HEK293T (cell line): ENCODE measurements around the gene ALDOA.

Experiments used
- BHLHE40 ChIP-seq: fragments of 450-650 bp; IDR thresholded peaks from 2 replicates; pipeline ENCODE4 v1.6.1; 2016; ENCODE audit warnings: mild to moderate bottlenecking, moderate library complexity, borderline replicate concordance
- FOXA1 ChIP-seq: fragments of 450-650 bp; IDR thresholded peaks from 2 replicates; pipeline ENCODE4 v1.6.1; 2016; ENCODE audit warnings: mild to moderate bottlenecking
- SP1 ChIP-seq: fragments of 450-650 bp; IDR thresholded peaks from 2 replicates; pipeline ENCODE4 v1.6.1; 2017

DNA sequence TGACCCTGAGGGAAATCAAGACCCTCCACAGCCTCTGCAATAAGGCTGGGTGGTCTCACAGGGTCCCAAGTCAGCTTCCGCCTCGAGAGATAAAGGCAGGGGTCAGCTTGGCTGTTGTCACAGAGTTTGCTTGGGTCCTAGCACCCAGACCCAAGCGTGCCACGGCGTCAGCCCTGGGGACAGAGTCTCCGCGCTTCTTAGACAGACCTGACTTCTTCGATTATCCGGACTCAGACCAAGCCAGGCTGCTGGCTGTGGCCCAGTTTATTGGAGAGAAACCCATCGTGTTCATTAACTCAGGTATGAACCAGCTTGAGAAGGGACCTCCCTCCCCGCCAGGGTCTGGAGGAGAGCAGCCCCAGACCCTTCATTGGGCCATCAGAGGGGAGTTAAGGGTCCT, 42.0 kb upstream of the ALDOA start:
- TF ChIP-seq BHLHE40 (no peak), SP1 (no peak), FOXA1 (no peak)
